ENCODE results near the gene BAIAP3.

- TF ChIP-seq CTCF (IDR thresholded peaks at IDR 0.05; ENCODE audit: insufficient read depth, low read length) (no peak), GABPA (IDR thresholded peaks at IDR 0.05; ENCODE audit: low read depth) (no peak), POLR2AphosphoS5 (IDR thresholded peaks at IDR 0.05; ENCODE audit: low read depth) (no peak), SPI1 (IDR thresholded peaks at IDR 0.05; ENCODE audit: borderline replicate concordance, low read depth) (no peak)
Measured at GRCh38 chr16:1314399-1315068, 18.9 kb upstream of the BAIAP3 start.

Data from HL-60 (cell line).